Stimulated activated naive CD8-positive, alpha-beta T cell treated with anti-CD3 and anti-CD28 coated beads, Interleukin-15, Interleukin-2, amounts not matched to agents 100 U/mL and 50 U/mL, for 24 hours (primary cell): Measurements from ENCODE around the gene HSPA9.
A peak's percentile ranks its signal among the peaks of the same experiment; 100 is the strongest.

Experiments used
- ATAC-seq: fragments of 150-1000 bp; cut with Tn5 transposase; one replicate; pipeline ENCODE4 v1.10.0; 2021
- DNase-seq: peaks from one replicate; pipeline ENCODE4 v3.0.0; 2021

Gene HSPA9

DNA sequence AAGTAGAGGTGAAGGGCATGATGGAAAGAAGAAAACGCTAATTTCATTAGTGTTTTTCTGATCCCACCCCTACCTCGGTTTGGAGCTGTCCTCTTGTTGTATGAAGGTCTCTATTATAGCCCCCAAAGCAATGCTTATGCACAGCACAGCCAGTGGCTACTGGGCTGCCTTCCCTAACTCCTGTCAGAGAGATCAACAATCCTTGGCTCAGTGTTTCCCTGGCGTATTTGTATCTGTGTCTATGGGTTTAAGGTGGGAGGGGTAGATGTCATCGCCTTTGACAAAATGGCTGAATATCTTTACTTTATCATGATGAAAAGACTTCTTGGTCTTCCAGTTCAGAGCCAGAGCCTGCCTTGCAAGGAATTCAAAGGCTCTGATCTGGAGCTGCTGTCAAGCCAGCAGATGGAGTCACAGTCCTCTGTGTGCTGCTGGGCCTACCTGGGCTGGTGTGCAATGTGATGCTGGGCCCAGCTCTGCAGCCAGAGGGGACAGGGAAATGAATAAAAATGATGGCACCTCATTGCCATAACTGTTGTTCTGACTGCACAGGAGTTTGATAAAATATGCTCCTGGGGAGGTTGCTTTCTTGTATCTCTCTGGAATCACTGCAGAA lies 20.1 kb upstream of the HSPA9 start:
- DNase-seq (no peak), ATAC-seq (no peak)

DNA sequence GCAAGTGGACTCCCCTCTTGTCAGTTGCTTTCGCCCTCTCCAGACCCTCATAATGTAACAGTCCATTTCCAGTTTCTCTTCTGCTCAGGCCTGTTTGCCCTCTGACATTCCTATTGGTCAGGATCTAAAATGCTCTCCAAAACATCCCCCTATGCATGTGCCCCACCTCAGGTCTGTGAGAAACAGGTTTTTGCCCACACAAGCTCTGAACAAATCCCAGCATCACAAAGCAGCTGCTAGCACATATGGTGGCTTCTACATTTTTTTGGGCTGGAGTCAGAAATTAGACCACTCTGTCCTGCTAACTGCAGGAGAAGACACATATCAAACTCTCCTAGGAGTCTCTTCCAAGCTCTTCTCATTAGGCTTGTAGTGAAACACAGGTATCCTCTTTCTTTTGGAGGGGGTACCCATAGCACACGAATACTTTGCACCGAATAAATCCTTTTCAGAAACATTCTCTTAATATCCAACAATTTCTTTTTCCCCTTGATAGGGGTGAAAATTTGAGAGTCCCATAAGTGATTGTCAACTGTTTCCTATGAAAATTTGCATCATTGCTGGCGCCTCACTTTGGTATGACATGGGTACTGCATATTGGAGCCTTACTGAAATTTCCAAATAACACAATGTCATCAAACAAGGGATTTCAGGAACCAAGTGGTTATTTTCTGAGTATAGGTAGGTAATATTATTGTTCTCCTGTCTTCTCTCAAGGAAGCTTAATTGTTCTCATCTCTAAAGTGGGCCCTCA lies 19.3 kb upstream of the HSPA9 start:
- ATAC-seq, result no peak
- no peak for DNase-seq

DNA sequence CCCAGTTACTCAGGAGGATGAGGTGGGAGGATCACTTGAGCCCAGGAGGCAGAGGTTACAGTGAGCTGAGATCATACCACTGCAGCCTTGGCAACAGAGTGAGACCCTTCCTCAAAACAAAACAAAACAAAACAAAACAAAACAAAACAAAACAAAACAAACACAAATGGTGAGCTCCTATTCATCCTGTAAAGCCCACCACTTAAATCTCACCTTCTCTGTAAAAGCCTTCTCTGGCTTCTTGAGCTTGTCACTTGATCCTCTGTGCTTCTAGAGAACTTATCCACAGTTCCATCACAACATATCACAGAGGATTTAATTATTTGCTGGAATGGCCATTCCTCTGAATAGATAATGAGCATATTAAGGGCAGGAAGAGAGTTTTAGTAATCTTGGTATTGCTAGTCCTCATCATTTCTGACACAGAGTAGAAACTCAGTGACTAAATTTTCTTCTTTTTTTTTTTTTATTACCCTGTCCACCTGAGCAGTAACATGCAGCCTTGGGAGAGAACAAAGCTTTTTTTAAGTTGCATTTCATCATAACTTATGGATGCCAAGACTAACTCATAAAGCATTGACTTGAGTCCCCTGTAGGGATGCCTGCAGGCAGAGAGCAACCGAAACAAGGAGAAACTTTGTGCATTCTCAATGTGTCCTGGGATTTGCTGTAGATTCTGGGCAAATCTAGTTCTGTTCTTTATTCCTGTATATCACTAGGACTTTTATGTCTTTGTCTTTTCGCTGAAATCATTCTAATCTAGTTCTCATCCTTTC lies 13.0 kb upstream of the HSPA9 start:
- ATAC-seq (no peak), DNase-seq (no peak)

DNA sequence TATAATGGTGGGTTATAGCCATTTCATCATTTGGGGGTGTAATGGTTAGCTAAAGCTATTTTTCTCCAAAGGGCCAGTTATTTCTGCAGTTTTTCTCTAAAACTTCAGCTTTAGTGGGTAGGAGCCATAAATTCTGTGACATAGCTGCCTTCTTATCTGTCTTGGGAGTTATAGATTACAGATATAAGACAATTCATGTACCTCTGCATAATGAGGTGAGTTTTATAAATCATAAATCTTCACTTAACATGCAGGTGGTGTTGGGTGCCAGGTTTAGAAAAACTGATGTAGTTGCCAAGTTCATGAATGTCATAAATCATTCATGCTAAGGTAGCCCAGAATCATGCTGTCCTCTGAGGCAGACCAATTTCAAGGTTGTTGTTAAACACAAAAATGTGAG lies 10.0 kb upstream of the HSPA9 start:
- DNase-seq, result no peak
- no peak for ATAC-seq

- ATAC-seq, result no peak
- DNase-seq, result no peak
Measured at GRCh38 chr5:138583984-138584637, 8.9 kb upstream of the HSPA9 start.

GRCh38 chr5:138582959-138583358 lies 7.8 kb upstream of the HSPA9 start:
- DNase-seq, result no peak
- ATAC-seq, result no peak

DNA sequence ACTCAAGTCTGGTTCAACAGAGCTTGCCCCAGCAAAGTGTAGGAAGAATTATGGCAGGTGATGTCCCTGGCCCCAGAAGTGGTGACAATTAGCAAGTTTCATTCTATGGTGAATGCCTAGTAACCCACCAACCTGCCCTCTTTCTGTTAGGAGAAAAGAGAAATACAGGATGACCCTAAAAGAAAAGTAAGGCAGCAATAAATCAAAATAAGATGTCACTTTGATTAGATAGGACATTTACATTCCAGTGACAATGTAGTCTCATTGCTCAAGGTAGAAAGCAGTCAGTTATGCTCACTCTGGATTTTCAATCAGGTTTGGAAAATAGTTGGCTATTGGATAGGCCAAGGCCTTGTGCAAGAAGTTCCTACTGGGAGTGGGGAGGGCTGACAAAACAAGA lies 5.6 kb upstream of the HSPA9 start:
- ATAC-seq, result no peak
- no peak for DNase-seq

DNA sequence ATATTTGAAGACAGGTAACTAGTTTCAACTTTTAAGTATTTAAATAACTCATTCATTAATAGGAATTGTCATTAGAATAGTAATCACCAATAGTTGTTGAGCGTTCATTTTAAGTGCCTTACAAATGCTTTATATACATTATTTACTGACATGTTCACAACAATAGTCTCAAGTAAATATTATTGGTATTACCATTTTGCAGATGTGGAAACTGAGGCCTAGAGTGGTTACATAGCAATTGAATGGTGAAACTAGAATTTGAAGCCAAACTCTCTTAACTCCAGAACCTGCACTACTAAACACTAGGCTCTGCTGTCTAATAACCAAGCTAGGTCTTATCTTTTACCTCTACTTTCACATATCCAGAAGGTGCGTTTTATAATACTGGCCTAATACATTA lies 4.8 kb upstream of the HSPA9 start:
- DNase-seq (no peak), ATAC-seq (no peak)

GRCh38 chr5:138579517-138579863 lies 4.3 kb upstream of the HSPA9 start:
- DNase-seq (no peak), ATAC-seq (no peak)

GRCh38 chr5:138577452-138577851 lies 2.3 kb upstream of the HSPA9 start:
- ATAC-seq (no peak), DNase-seq (no peak)

GRCh38 chr5:138574744-138575193 lies 432 bp downstream of the HSPA9 start:
- ATAC-seq (peak; percentile 4), DNase-seq (no peak)

- no peak for ATAC-seq
- DNase-seq, result no peak
Measured at GRCh38 chr5:138573949-138574670, 1.1 kb downstream of the HSPA9 start.

DNA sequence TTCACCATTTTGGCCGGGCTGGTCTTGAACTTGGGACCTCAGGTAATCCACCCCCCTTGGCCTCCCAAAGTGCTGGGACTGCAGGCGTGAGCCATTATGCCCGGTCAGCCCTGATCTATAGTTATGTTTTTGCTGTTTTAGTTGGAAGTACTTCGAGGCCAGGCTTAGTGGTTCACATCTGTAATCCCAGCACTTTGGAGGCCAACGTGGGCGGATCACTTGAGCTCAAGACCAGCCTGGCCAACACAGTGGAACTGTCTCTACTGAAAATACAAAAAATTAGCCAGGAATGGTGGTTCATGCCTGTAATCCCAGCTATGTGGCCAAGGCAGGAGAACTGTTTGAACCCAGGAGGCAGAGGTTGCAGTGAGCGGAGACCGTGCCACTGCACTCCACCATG lies 2.0 kb downstream of the HSPA9 start:
- ATAC-seq (no peak), DNase-seq (no peak)

DNA sequence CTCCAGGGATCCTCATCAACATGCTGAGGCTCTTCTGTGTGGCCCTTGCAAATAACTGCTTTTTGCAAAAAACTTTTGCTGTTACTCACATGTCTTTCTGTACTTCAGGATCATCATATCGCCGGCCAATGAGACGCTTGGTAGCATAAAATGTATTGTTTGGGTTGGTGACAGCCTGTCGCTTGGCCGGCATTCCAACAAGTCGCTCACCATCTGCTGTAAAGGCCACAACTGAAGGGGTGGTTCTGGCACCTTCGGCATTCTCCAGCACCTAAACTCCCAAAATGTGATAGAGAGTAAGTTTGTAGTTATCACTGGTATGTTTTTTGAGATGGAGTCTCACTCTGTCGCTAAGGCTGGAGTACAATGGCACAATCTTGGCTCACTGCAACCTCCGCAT lies 4.3 kb downstream of the HSPA9 start:
- DNase-seq, result no peak
- ATAC-seq, result no peak

DNA sequence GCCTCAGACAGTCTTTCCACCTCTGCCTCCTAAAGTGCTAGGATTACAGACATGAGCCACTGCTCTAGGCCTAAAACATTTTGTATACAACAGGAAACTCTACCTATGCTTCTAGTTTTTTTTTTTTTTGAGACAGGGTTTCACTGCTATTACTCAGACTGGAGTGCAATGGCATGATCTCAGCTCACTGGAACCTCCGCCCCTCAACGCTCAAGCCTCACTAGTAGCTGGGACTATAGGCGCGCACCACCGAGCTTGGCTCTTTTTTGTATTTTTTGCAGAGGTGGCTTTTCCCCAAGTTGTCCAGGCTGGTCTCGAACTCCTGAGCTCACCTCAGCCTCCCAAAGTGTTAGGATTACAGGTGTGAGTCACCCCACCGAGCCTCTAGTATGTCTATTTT lies 5.4 kb downstream of the HSPA9 start:
- ATAC-seq, result peak; percentile 22
- no peak for DNase-seq

DNA sequence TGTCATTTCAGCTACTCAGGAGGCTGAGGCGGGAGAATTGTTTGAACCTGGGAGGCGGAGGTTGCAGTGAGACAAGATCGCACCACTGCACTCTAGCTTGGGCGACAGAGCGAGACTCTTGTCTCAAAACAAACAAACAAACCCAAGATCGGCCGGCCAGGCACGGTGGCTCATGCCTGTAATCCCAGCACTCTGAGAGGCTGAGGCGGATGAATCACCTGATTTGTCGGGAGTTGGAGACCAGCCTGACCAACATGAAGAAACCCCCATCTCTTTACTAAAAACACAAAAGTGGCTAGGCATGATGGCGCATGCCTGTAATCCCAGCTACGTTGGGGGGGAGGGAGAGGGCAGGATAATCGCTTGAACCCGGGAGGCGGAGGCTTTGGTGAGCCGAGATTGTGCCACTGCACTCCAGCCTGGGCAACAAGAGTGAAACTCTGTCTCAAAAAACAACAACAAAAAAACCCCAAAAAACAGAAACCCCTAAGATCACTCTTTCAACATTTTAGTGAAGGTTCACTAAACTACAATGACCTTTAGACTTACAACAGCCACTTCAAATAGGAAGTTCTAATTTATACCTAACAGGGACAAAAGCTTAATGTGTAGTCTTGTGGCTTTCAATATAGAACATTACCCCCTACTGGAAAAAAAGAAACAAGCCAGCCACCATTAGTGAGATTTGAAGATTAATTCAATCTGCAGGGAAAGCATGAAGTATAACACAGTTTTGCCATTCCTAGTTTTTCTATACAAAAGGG lies 7.0 kb downstream of the HSPA9 start:
- DNase-seq, result no peak
- no peak for ATAC-seq

DNA sequence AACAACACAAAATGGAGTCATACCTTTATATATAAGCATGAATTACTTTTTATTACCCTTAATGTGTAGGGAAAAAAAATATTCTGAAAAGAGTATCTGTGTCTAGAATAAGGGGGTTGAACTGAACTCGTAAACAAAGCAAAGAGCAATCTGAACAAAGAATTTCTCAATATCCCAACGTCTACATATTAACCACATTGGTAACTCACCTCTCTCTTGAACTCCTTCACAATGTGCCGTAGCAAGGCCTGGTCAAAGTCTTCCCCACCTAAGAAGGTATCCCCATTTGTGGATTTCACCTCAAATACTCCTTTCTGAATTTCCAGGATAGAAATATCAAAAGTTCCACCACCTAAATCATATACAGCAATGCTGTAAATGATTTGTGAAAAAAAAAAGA lies 8.4 kb downstream of the HSPA9 start:
- ATAC-seq, result no peak
- no peak for DNase-seq

DNA sequence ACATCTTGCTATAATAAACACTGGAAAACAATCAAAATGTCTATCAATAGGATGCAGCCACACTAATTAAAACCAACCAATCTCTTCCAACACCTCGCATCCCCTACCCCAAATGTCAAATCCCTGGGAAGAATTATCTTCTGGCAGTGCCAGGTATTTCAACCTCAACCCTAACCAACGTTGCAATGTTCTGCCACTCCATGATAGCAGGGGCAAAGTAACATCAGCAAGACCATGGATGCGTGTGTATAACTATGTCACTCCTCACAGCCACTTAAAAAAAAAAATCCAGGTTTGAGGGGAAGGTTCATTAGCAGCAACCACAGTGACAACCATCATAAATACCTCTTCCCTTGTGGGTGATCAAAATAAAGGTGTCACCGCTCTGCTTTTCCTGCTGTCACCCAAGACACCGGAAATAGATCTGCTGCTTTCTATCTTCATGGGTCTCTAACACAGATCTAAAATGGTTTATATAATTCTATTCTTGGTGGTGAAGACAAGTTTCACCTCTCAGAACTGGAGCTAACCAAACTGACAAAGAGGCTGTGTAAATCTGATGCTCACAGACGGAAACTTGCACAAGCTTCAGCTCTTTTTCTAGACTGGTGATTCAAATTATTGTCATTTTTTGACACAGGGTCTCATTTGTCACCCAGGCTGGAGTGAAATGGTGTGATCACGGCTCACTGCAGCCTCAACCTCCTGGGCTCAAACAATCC lies 9.9 kb downstream of the HSPA9 start:
- DNase-seq (no peak), ATAC-seq (peak; percentile 41)

DNA sequence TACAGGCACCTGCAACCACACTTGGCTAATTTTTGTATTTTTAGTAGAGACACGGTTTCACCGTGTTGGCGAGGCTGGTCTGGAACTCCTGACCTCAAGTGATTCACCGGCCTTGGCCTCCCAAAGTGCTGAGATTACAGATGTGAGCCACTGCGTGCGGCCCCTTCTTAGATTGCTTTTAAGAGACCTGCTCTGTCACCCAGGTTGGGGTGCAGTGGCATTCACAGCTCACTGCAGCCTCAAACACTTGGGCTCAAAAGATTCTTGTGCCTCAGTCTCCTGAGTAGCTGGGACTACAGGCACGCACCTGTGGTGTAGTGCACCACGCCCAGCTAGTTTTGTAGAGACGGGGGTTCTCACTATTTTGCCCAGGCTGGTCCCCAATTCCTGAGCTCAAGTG lies 11.0 kb downstream of the HSPA9 start:
- ATAC-seq (no peak), DNase-seq (no peak)

- DNase-seq (no peak), ATAC-seq (no peak)
Measured at GRCh38 chr5:138563340-138564118, 11.7 kb downstream of the HSPA9 start.
